K562 (cell line): ENCODE measurements around the gene HIKESHI. TPM values are rescaled to one million over a fixed set of nuclear protein-coding genes. Genes with fewer than 3 reads are reported as not detected.

Experiments used
- ATAC-seq: fragments of 200-7000 bp; cut with Tn5 transposase; 3 replicates; pipeline ENCODE4 v1.9.1; 2020; ENCODE audit warnings: moderate library complexity
- BruUV-seq: library from RNA; stranded (reverse); fragments of 400-500 nt; replicated peaks from 2 replicates; lab custom pipeline; 2021; lab: Mats Ljungman, UMichigan
- CTCF ChIA-PET: fragments of 300-600 bp; formaldehyde crosslinking; extraction: SDS; loops from one replicate; lab custom pipeline; 2021; ENCODE audit warnings: low intra/inter-chr PET ratio; lab: Yijun Ruan, JAX
- POLR2A ChIA-PET: fragments of 300-600, 350-650 bp; sonication (Branson Sonifier 250); formaldehyde crosslinking; extraction: SDS; loops from one replicate; lab custom pipeline; 2021; ENCODE audit warnings: antibody characterized with exemption, inconsistent platforms; lab: Yijun Ruan, JAX
- DNase-seq, 4 experiments: peaks; one replicate each; pipeline versions ENCODE4 v3.0.0 to v3.0.0-alpha.2; 2011 to 2018; ENCODE audit warnings: low spot score in 3 of 4, mixed read lengths in 3 of 4; ENCODE audit errors: extremely low read depth in 1 of 4
- FAIRE-seq: peaks from 2 replicates; lab custom pipeline; 2011; peaks lifted over from hg19 to GRCh38; lab: Jason Lieb, UNC
- H2AFZ ChIP-seq: 2 replicates; pipeline ENCODE4 v1.6.0; 2011; ENCODE audit warnings: low read depth, low read length, control low read depth, inconsistent platforms
- H3K27ac ChIP-seq: fragments of 200-600 bp; 3 replicates; pipeline ENCODE4 v1.8.0; 2011; ENCODE audit warnings: low read depth, mild to moderate bottlenecking, control low read depth, inconsistent platforms, low read length, moderate library complexity, mixed read lengths; ENCODE audit errors: extremely low read depth
- H3K27me3 ChIP-seq, 2 experiments: fragments of 300-600 bp in 1 of 2; 2 replicates in 1 of 2; 3 replicates in 1 of 2; pipeline versions ENCODE4 v1.6.0 to v1.8.0; 2011; ENCODE audit warnings: inconsistent platforms in 2 of 2, low read length in 2 of 2, mild to moderate bottlenecking in 1 of 2, mixed read lengths in 1 of 2, moderate library complexity in 1 of 2; ENCODE audit not compliant: control insufficient read depth in 2 of 2, insufficient read depth in 2 of 2
- H3K36me3 ChIP-seq: fragments of 300-600 bp; 3 replicates; pipeline ENCODE4 v1.8.0; 2011; ENCODE audit warnings: mild to moderate bottlenecking, low read length, inconsistent platforms; ENCODE audit not compliant: control insufficient read depth, insufficient read depth
- H3K4me1 ChIP-seq, 2 experiments: fragments of 200-600 bp in 1 of 2; replicated peaks in 1 of 2; 2 replicates in 1 of 2; 3 replicates in 1 of 2; pipeline versions ENCODE4 v1.5.1 to v1.8.0; 2011; ENCODE audit warnings: inconsistent platforms in 2 of 2, low read length in 2 of 2, mild to moderate bottlenecking in 1 of 2, mixed read lengths in 1 of 2, moderate library complexity in 1 of 2; ENCODE audit not compliant: control insufficient read depth in 2 of 2, insufficient read depth in 2 of 2
- H3K4me2 ChIP-seq: 2 replicates; pipeline ENCODE4 v1.6.1; 2011; ENCODE audit warnings: low read length, control low read depth, inconsistent platforms, mixed read lengths; ENCODE audit not compliant: insufficient read depth
- H3K4me3 ChIP-seq: fragments of 200-600 bp; sonication (generic), shearing (Covaris generic); 2 replicates; pipeline ENCODE4 v1.5.1; 2016; ENCODE audit warnings: control low read depth, inconsistent platforms
- H3K79me2 ChIP-seq: fragments of 200-600 bp; 3 replicates; pipeline ENCODE4 v1.8.0; 2011; ENCODE audit warnings: low read length, inconsistent platforms; ENCODE audit not compliant: control insufficient read depth, insufficient read depth
- H3K9ac ChIP-seq, 2 experiments: 2 replicates each; pipeline versions ENCODE4 v1.6.0 to v1.6.1; 2011; ENCODE audit warnings: low read depth in 2 of 2, low read length in 2 of 2, control low read depth in 1 of 2, inconsistent platforms in 1 of 2, mild to moderate bottlenecking in 1 of 2, mixed read lengths in 1 of 2; ENCODE audit not compliant: insufficient read depth in 1 of 2
- H3K9me1 ChIP-seq: one replicate; pipeline ENCODE4 v1.6.0; 2011; ENCODE audit warnings: inconsistent platforms, mild to moderate bottlenecking, low read length, moderate library complexity; ENCODE audit not compliant: control insufficient read depth, insufficient read depth
- H3K9me3 ChIP-seq: replicated peaks from 2 replicates; pipeline ENCODE4 v1.5.1; 2011; ENCODE audit warnings: low read depth, low read length, inconsistent platforms; ENCODE audit not compliant: control insufficient read depth, insufficient read depth
- H4K20me1 ChIP-seq: replicated peaks from 2 replicates; pipeline ENCODE4 v1.6.1; 2011; ENCODE audit warnings: low read length, inconsistent platforms, mixed read lengths; ENCODE audit not compliant: control insufficient read depth, insufficient read depth
- GTF2E2 ChIP-seq: fragments of 200-800 bp; sonication (Bioruptor generic); IDR thresholded peaks from 2 replicates; pipeline ENCODE4 v1.6.1; 2016; ENCODE audit warnings: missing genetic modification characterization, missing compliant biosample characterization
- KAT2B ChIP-seq: IDR thresholded peaks from one replicate; pipeline ENCODE4 v1.6.1; 2012; ENCODE audit warnings: low read depth, mild to moderate bottlenecking, control low read depth, inconsistent platforms, low read length, moderate library complexity
- TAF7 ChIP-seq: fragments of 450-650 bp; IDR thresholded peaks from 2 replicates; pipeline ENCODE4 v1.6.1; 2016; ENCODE audit warnings: missing genetic modification characterization, missing compliant biosample characterization
- ZNF589 ChIP-seq: fragments of 200-800 bp; sonication (Bioruptor generic); IDR thresholded peaks from 2 replicates; pipeline ENCODE4 v1.6.1; 2016; ENCODE audit warnings: low read depth, missing genetic modification characterization, missing compliant biosample characterization
- ZNF696 ChIP-seq: fragments of 250-450 bp; sonication (Bioruptor Pico); conservative IDR thresholded peaks from 2 replicates; pipeline ENCODE4 v1.4.0; 2020; ENCODE audit warnings: mild to moderate bottlenecking, moderate library complexity
- ZNF717 ChIP-seq: fragments of 250-450 bp; sonication (Bioruptor Pico); IDR thresholded peaks from 2 replicates; pipeline ENCODE4 v1.5.0; 2021
- ZNF778 ChIP-seq: fragments of 450-650 bp; formaldehyde crosslinking; IDR thresholded peaks from 2 replicates; pipeline ENCODE4 v1.4.0; 2020; ENCODE audit warnings: mild to moderate bottlenecking, moderate library complexity
- WGBS: fragments of 100-300 bp; shearing (Covaris generic); methylation state at CpG from one replicate; pipeline ENCODE4 v1.1.6; 2016; ENCODE audit warnings: low coverage, mixed read lengths; ENCODE audit not compliant: insufficient coverage; ENCODE audit errors: missing lambda C conversion rate; 5-methylcytosine and 5-hydroxymethylcytosine counted together
- in situ Hi-C: fragments of 300-500 bp; cut with MboI; formaldehyde crosslinking; loops from 4 replicates; pipeline ENCODE4 v1.15.0; 2018; ENCODE audit warnings: inconsistent platforms, mixed read lengths
- intact Hi-C: fragments of 100-400 bp; cut with micrococcal nuclease; formaldehyde crosslinking; loops from 2 replicates; pipeline ENCODE4 v1.14.2; 2022
- polyA plus RNA-seq, 8 experiments: library from polyadenylated mRNA; depleted of rRNA in 4 of 8; stranded (reverse) in 5 of 8; unstranded in 3 of 8; fragments of >200 nt; fragmentation: Nextera tagmentation in 2 of 8; fragmentation: Illumina TruSeq in 1 of 8; extraction: Ambion mirVana in 2 of 8; extraction: Trizol in 1 of 8; gene quantifications; 2 replicates each; pipeline versions ENCODE4 v1.2.1 to v1.2.3, GENCODE V29; 2011 to 2014; ENCODE audit warnings: inconsistent platforms in 1 of 8, missing spikeins in 1 of 8
- total RNA-seq, 7 experiments: library from RNA; depleted of rRNA in 6 of 7; stranded (reverse); fragments of >200 nt in 6 of 7; fragmentation: Illumina TruSeq in 2 of 7; extraction: Trizol in 2 of 7; gene quantifications; 2 replicates each; pipeline versions ENCODE4 v1.2.1 to v1.2.3, GENCODE V29; 2011 to 2021; ENCODE audit warnings: low replicate concordance in 1 of 7
- TF ChIP-seq, protein P1 (sequence below): fragments of 250-450 bp; sonication (Bioruptor Pico); IDR thresholded peaks from 2 replicates; pipeline ENCODE4 v1.5.0; 2021; ENCODE audit warnings: mild to moderate bottlenecking, borderline replicate concordance

Gene HIKESHI
- total and polyA plus RNA-seq, 9 of the 15 experiments (the other 6 are each of a cell fraction or from before 2014, with no cell fraction given) = 33.2 to 196 (median 62.7) TPM

DNA sequence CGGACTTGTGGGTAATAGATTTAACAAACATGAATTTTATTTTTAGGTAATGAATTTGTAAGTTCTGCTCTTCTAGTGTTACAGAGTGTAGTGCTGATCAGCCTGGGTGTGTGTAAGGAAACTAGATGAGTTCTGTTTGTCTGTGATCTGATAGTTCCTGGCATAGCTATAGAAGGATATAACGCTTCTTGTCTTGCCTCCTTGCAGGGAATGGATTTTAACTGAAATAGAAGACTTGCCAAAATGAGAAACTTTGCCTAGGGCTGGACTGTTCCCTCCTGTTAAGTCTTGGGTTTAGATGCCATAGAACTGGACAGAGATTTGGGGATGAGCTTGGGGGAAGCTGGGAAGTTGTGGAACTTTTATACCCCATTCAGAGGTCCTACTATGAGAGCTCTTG, 84.2 kb downstream of the HIKESHI start:
- Histone ChIP-seq H3K9me3 (no peaks in the 10 kb centered on the region), H3K79me2 (no peaks in the 10 kb centered on the region), H3K27ac (no peak overlapping the region), H3K4me1 (no peaks in the 10 kb centered on the region), H3K27me3 (no peaks in the 10 kb centered on the region), H3K36me3 (no peaks in the 10 kb centered on the region), H3K4me2 (no peak overlapping the region), H2AFZ (no peak overlapping the region), H3K9me1 (no peaks in the 10 kb centered on the region), H3K4me3 (no peak overlapping the region), H4K20me1 (no peaks in the 10 kb centered on the region), H3K9ac (no peak overlapping the region)
- FAIRE-seq (no peak), DNase-seq (no peak), ATAC-seq (no peak)
- intact Hi-C loops (no loop called here), in situ Hi-C loops (no loop called here)
- WGBS = 58% methylated on average over 2 of the region's 2 CpGs
- TF ChIP-seq ZNF778 (no peak), ZNF717 (no peak), ZNF589 (CRISPR knock-in tag) (no peak)
- ChIA-PET POLR2A (no interaction called here), CTCF (no interaction called here)
- BruUV-seq = no TSS peak

DNA sequence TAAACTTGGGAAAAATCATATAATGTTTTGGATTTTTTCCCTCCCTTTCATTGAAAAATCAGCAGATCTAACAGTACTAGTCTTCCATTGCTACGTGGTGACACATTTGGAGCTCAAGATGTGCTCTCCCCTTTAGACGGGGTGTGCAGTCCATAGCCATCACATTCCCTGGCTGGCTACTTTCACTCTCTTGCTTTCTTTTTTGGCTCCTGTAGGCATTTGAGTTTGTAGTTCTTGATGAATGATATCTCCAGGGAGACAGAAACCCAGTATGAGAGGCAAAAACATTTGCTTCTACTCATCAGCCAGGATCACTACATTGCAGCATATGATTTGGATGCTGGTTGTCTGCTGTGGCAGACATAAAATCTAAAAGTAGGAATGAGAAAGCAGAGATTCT, 84.7 kb downstream of the HIKESHI start:
- FAIRE-seq (no peak), ATAC-seq (no peak), DNase-seq (no peak)
- Histone ChIP-seq H4K20me1 (no peaks in the 10 kb centered on the region), H3K36me3 (no peaks in the 10 kb centered on the region), H3K79me2 (no peaks in the 10 kb centered on the region), H3K27ac (no peak overlapping the region), H3K9ac (no peak overlapping the region), H3K9me3 (no peaks in the 10 kb centered on the region), H2AFZ (no peak overlapping the region), H3K4me2 (no peak overlapping the region), H3K27me3 (no peaks in the 10 kb centered on the region), H3K9me1 (no peaks in the 10 kb centered on the region), H3K4me3 (no peak overlapping the region), H3K4me1 (no peaks in the 10 kb centered on the region)
- in situ Hi-C loops (no loop called here), intact Hi-C loops (no loop called here)
- TF ChIP-seq ZNF696 (CRISPR knock-in tag) (no peak), TAF7 (tag) (no peak), KAT2B (no peak), GTF2E2 (tag) (no peak), ZNF589 (CRISPR knock-in tag) (no peak)
- TF ChIP-seq, protein P1, sequence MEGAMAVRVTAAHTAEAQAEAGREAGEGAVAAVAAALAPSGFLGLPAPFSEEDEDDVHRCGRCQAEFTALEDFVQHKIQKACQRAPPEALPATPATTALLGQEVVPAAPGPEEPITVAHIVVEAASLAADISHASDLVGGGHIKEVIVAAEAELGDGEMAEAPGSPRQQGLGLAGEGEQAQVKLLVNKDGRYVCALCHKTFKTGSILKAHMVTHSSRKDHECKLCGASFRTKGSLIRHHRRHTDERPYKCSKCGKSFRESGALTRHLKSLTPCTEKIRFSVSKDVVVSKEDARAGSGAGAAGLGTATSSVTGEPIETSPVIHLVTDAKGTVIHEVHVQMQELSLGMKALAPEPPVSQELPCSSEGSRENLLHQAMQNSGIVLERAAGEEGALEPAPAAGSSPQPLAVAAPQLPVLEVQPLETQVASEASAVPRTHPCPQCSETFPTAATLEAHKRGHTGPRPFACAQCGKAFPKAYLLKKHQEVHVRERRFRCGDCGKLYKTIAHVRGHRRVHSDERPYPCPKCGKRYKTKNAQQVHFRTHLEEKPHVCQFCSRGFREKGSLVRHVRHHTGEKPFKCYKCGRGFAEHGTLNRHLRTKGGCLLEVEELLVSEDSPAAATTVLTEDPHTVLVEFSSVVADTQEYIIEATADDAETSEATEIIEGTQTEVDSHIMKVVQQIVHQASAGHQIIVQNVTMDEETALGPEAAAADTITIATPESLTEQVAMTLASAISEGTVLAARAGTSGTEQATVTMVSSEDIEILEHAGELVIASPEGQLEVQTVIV (CRISPR knock-in tag) = no peak
- ChIA-PET CTCF (no interaction called here), POLR2A (no interaction called here)
- no TSS peak for BruUV-seq
- WGBS = 30% methylated on average over 2 of the region's 2 CpGs
